Breast epithelium (tissue), 3 donors: ENCODE measurements around the gene BFSP2.

Experiments used
- POLR2A ChIP-seq: fragments of 450-650 bp; IDR thresholded peaks from one replicate; pipeline ENCODE4 v1.6.1; 2016; ENCODE audit warnings: antibody characterized with exemption, mild to moderate bottlenecking, moderate library complexity
- POLR2AphosphoS5 ChIP-seq, 3 donors: sonication (generic); formaldehyde crosslinking; IDR thresholded peaks; one replicate each; pipeline ENCODE4 v1.6.1; 2017; ENCODE audit warnings: antibody characterized with exemption in 3 of 3
- TF ChIP-seq, protein P1 (sequence below), 3 donors: fragments of 450-650 bp; IDR thresholded peaks; one replicate each; pipeline ENCODE4 v1.5.1; 2016 to 2017; ENCODE audit warnings: antibody characterized with exemption in 3 of 3, mild to moderate bottlenecking in 3 of 3, moderate library complexity in 3 of 3

DNA sequence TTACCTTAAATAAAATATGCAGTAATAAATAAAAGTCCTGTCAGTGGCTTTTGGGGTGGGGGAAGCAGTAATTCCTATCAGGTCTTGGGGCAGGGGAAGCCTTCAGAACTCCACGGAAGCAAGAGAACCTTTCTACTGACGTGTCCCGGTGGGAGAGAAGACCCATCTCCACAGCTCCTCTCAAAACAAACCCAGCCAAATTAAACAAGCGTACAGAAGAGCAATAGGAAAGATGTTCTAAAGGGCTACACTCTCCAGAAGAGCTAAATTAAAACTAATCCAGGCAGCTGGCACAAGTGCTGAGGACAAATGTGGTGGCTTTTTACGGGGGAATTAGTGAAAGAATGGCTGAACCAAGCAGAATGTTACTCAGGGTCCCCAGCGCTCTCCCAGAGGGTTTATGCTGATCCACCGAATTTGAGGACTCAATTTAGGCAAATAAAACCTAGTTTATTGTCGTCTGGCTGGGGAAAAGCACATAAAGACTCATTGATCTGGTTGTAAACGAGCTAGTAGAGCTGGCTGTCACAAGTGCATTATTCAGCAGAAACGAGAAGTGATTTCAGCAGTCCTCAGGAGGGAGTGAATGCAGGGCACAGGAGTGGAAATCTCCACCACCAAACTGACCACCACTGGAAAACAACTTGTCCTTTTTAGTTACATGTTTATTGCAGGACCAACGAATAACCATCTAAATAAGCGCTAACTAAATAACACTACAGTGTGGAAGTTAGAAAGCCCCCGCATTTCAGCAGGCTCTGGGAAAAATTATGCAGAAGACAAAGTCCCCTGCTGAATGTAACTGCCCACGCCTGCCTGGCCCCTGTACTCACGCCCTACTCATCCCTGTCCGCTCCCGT, 13.5 kb downstream of the BFSP2 start:
- TF ChIP-seq, protein P1, sequence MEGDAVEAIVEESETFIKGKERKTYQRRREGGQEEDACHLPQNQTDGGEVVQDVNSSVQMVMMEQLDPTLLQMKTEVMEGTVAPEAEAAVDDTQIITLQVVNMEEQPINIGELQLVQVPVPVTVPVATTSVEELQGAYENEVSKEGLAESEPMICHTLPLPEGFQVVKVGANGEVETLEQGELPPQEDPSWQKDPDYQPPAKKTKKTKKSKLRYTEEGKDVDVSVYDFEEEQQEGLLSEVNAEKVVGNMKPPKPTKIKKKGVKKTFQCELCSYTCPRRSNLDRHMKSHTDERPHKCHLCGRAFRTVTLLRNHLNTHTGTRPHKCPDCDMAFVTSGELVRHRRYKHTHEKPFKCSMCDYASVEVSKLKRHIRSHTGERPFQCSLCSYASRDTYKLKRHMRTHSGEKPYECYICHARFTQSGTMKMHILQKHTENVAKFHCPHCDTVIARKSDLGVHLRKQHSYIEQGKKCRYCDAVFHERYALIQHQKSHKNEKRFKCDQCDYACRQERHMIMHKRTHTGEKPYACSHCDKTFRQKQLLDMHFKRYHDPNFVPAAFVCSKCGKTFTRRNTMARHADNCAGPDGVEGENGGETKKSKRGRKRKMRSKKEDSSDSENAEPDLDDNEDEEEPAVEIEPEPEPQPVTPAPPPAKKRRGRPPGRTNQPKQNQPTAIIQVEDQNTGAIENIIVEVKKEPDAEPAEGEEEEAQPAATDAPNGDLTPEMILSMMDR (IDR thresholded peaks at IDR 0.05): no peak
- TF ChIP-seq POLR2A: no peak
- no peak for TF ChIP-seq POLR2AphosphoS5 (IDR thresholded peaks at IDR 0.05)
